ENCODE data around the gene LHX4. TPM values are rescaled to one million over a fixed set of nuclear protein-coding genes. Genes with fewer than 3 reads are reported as not detected.

The LHX4 gene
- total and polyA plus RNA-seq, 2 experiments from 2014 or later: 0.30 TPM; not detected in 1

DNA sequence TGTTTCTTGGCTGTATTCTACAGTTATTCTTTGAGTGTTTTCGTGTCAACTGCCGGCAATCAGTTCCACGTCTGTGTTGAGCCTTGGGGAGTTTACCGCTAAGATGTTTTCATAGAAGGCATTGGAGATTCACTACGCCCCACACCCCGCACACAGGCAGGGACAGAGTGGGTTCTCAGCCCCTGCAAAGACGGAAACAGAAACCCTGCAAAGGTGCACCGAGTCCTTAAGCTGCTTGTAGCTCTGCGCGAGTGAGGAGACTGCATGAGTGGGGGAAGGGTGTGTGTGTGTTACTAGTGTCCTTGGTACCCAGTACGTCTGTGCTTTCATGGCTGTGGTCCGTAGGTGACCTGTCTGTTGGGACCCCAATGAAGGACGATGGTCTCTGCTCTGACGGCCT is 1.9 kb downstream of the LHX4 start:
- no peaks in the 10 kb centered on the region for H3K4me1 ChIP-seq (ENCODE audit: insufficient read depth)
- no peak overlapping the region; the same call in 1 of the 2 replicates for H2AFZ ChIP-seq
- 0 out of 2 replicates have a peak, but pooled peaks cover 9% of the 10 kb centered on the region for H3F3A ChIP-seq (ENCODE audit: insufficient read depth)
- TF ChIP-seq EZH2 (IDR thresholded peaks at IDR 0.05; ENCODE audit: insufficient read depth, poor library complexity, severe bottlenecking) (no peak), EZH2phosphoT487 (IDR thresholded peaks at IDR 0.05; ENCODE audit: insufficient read depth, low read depth) (no peak)
- peaks cover 90% of the 10 kb centered on the region for H3K27me3 ChIP-seq (replicated peaks; ENCODE audit: insufficient read depth)
- H3K9me2 ChIP-seq (ENCODE audit: insufficient read depth): no peaks in the 10 kb centered on the region
- H3K9me3 ChIP-seq (ENCODE audit: low read depth): no peaks in the 10 kb centered on the region
- no peak overlapping the region for H3K4me3 ChIP-seq
- H3K79me2 ChIP-seq (ENCODE audit: insufficient read depth): no peaks in the 10 kb centered on the region
- in situ Hi-C loops (cut with MboI): no loop called here
- DNase-seq: no peak
- no peak overlapping the region for H3K4me2 ChIP-seq (ENCODE audit: unreplicated experiment)
- no peak overlapping the region for H3K9ac ChIP-seq
- H3K27ac ChIP-seq: no peak overlapping the region
- 7 to 10% methylated on average over 14 of the region's 14 CpGs for WGBS, 2 experiments (ENCODE audit: low coverage in 1 of 2, low lambda C conversion rate in 2 of 2, missing lambda C conversion rate in 2 of 2)
- no peaks in the 10 kb centered on the region for H3K36me3 ChIP-seq (ENCODE audit: low read depth)
- no peaks in the 10 kb centered on the region for H4K20me1 ChIP-seq (ENCODE audit: insufficient read depth)

DNA sequence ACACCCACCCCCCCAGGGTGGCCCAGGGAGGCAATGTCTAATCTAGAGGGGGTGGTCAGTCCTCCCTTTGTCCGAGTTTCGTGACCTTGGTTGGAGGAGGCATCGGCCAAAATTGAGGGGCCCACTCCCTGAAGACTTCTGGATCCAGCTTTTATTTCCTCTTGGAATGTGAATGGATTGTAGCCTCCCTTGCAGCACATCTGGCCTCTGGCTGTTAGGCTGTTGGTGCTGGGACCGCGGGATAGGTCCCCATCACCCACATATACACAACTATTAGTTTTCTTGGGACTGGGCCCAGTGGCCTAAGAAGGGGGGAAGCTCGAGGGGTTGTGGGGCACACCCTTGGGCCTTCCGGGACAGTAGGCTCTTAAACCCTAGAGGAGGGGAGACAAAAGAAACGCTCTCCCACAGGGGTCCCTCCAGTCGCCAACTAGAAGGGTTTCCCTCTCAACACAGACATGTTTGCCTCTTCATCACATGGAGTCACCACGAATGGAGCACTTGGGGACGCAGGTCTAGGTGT is 2.5 kb downstream of the LHX4 start:
- TF ChIP-seq EZH2phosphoT487 (IDR thresholded peaks at IDR 0.05; ENCODE audit: insufficient read depth, low read depth) (no peak), EZH2 (IDR thresholded peaks at IDR 0.05; ENCODE audit: insufficient read depth, poor library complexity, severe bottlenecking) (no peak)
- no peaks in the 10 kb centered on the region for H4K20me1 ChIP-seq (ENCODE audit: insufficient read depth)
- in situ Hi-C loops (cut with MboI): no loop called here

DNA sequence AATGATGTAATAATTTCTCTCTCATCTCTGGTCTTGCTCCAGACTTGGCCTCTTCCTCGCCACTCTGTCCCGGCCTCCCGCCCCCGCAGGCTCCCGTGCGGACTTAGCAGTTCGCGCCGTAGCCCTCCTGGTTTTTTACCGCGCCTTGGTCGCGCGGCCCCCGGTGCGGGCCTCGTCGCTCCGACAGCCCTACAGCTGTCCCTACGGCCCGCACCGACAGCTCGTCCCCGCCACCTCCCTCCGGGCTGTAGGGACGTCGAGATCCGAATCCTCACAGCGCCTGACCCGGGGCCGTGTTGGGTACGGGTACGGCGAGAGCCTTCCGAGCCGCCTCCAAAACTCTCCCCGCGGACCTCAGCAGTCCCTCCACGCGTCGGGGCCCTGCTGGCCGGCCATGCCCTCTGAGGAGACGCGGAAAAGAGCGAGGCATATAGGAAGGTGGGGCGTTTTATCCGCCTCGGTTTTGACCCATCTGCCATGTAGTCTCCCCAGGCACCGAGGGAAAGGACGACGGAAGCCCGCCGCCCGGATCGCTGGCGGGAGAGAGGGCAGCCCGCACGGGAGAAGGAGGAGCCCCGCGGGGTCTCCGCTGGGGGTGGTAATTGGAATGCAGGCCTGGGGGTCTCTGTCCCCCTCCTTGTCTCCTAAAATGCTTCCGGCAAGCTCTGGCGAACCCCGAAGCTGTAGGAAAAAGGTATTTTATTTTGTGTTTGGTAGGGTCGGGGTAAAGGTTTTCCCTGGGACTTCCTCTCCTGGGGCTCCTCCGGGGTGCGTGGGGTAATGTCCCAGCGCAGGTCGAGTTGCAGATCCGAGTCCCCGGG is 3.3 kb downstream of the LHX4 start:
- H3K9ac ChIP-seq: no peak overlapping the region
- H3K4me2 ChIP-seq (ENCODE audit: unreplicated experiment): no peak overlapping the region
- WGBS, 2 experiments (ENCODE audit: low coverage in 1 of 2, low lambda C conversion rate in 2 of 2, missing lambda C conversion rate in 2 of 2): 3 to 5% methylated on average over 61 to 71 of the region's 71 CpGs
- H3K79me2 ChIP-seq (ENCODE audit: insufficient read depth): no peaks in the 10 kb centered on the region
- peak; percentile 58 for TF ChIP-seq EZH2 (IDR thresholded peaks at IDR 0.05; ENCODE audit: insufficient read depth, poor library complexity, severe bottlenecking)
- peak; percentile 89 for TF ChIP-seq EZH2phosphoT487 (IDR thresholded peaks at IDR 0.05; ENCODE audit: insufficient read depth, low read depth)
- no peaks in the 10 kb centered on the region for H3K9me3 ChIP-seq (ENCODE audit: low read depth)
- no peaks in the 10 kb centered on the region for H3F3A ChIP-seq (ENCODE audit: insufficient read depth)
- H3K4me3 ChIP-seq: no peak overlapping the region
- H2AFZ ChIP-seq: no peak overlapping the region
- H3K36me3 ChIP-seq (ENCODE audit: low read depth): no peaks in the 10 kb centered on the region
- no peaks in the 10 kb centered on the region for H3K4me1 ChIP-seq (ENCODE audit: insufficient read depth)
- DNase-seq: no peak
- in situ Hi-C loops (cut with MboI): no loop called here
- H4K20me1 ChIP-seq (ENCODE audit: insufficient read depth): no peaks in the 10 kb centered on the region
- no peaks in the 10 kb centered on the region for H3K9me2 ChIP-seq (ENCODE audit: insufficient read depth)
- H3K27me3 ChIP-seq (replicated peaks; ENCODE audit: insufficient read depth): peaks cover 90% of the 10 kb centered on the region
- no peak overlapping the region for H3K27ac ChIP-seq

More for the DNA sequence above, 2.5 kb downstream of the LHX4 start:
- Histone ChIP-seq H3K27me3 (replicated peaks; ENCODE audit: insufficient read depth) (peaks cover 90% of the 10 kb centered on the region), H3K9me2 (ENCODE audit: insufficient read depth) (no peaks in the 10 kb centered on the region), H2AFZ (no peak overlapping the region), H3K27ac (no peak overlapping the region), H3K4me2 (ENCODE audit: unreplicated experiment) (no peak overlapping the region), H3K4me1 (ENCODE audit: insufficient read depth) (no peaks in the 10 kb centered on the region), H3K36me3 (ENCODE audit: low read depth) (no peaks in the 10 kb centered on the region), H3K9me3 (ENCODE audit: low read depth) (no peaks in the 10 kb centered on the region), H3K79me2 (ENCODE audit: insufficient read depth) (no peaks in the 10 kb centered on the region), H3F3A (ENCODE audit: insufficient read depth) (0 out of 2 replicates have a peak, but pooled peaks cover 6% of the 10 kb centered on the region), H3K4me3 (no peak overlapping the region), H3K9ac (no peak overlapping the region)
- 10 to 12% methylated on average over 11 of the region's 11 CpGs for WGBS, 2 experiments (ENCODE audit: low coverage in 1 of 2, low lambda C conversion rate in 2 of 2, missing lambda C conversion rate in 2 of 2)
- no peak for DNase-seq

DNA sequence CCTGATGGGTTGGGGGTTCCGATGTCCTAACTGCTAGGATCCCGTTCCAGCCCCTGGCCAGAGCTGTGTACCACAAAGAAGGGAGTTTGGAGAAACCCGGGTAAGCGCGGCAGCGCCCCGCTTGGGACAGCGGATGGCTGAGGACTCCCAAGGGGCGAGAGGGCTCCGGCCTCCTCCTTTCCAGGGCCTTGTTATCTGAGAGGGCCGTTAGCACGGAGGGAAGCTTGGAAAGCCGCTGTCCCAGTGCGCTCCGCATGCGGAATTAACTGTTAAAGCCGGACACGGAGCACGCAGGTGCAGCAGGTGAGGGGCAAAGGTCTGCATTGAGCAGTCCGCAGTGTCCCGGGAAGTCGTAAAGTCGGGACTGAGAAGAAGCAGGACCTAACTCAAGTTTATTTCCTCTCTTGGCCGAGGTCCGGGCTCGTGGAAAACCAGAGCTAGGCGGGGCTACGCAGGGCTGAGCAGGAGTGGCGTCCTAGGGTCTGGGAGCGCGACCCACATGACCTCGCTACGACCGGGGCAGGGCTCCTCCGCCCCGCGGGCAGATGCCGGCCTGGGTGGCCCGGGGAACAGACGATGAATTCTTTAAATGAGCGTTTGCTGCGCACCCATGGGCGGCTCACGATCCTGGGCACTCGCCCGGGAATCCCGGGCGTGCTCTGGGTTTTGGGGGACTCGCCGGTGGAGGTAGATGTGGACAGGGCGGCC is 4.5 kb downstream of the LHX4 start:
- no peaks in the 10 kb centered on the region for H3F3A ChIP-seq (ENCODE audit: insufficient read depth)
- 8 to 9% methylated on average over 50 to 51 of the region's 51 CpGs for WGBS, 2 experiments (ENCODE audit: low coverage in 1 of 2, low lambda C conversion rate in 2 of 2, missing lambda C conversion rate in 2 of 2)
- H4K20me1 ChIP-seq (ENCODE audit: insufficient read depth): no peaks in the 10 kb centered on the region
- peaks cover 90% of the 10 kb centered on the region for H3K27me3 ChIP-seq (replicated peaks; ENCODE audit: insufficient read depth)
- in situ Hi-C loops (cut with MboI): no loop called here
- H3K9me3 ChIP-seq (ENCODE audit: low read depth): no peaks in the 10 kb centered on the region
- no peaks in the 10 kb centered on the region for H3K9me2 ChIP-seq (ENCODE audit: insufficient read depth)
- no peak overlapping the region for H3K4me3 ChIP-seq
- no peak overlapping the region for H2AFZ ChIP-seq
- no peaks in the 10 kb centered on the region for H3K79me2 ChIP-seq (ENCODE audit: insufficient read depth)
- H3K9ac ChIP-seq: no peak overlapping the region
- no peak overlapping the region for H3K4me2 ChIP-seq (ENCODE audit: unreplicated experiment)
- no peak for DNase-seq
- H3K36me3 ChIP-seq (ENCODE audit: low read depth): no peaks in the 10 kb centered on the region
- no peak overlapping the region for H3K27ac ChIP-seq
- no peaks in the 10 kb centered on the region for H3K4me1 ChIP-seq (ENCODE audit: insufficient read depth)
- TF ChIP-seq EZH2phosphoT487 (IDR thresholded peaks at IDR 0.05; ENCODE audit: insufficient read depth, low read depth) (0 out of 2 replicates have a peak, but pooled peaks have one; percentile 25), EZH2 (IDR thresholded peaks at IDR 0.05; ENCODE audit: insufficient read depth, poor library complexity, severe bottlenecking) (no peak)
